Gastrocnemius medialis (tissue), 4 donors: ENCODE measurements around the gene RAB6B. TPM values are rescaled to one million over a fixed set of nuclear protein-coding genes. Genes with fewer than 3 reads are reported as not detected.

Experiments used
- ATAC-seq, 2 donors: fragments of 150-250 bp; one replicate each; pipeline ENCODE4 v1.9.1; 2016
- DNase-seq, 2 donors: peaks; one replicate each; pipeline ENCODE4 v3.0.0-alpha.2; 2019
- H3K27ac ChIP-seq, 4 donors: fragments of 200-600 bp; sonication (generic); 1 replicate in 1 of 4; 2 replicates in 3 of 4; pipeline ENCODE4 v1.5.1; 2016 to 2018; ENCODE audit warnings: mild to moderate bottlenecking in 2 of 4, moderate library complexity in 1 of 4
- H3K27me3 ChIP-seq, 3 donors: fragments of 200-600 bp; sonication (generic) in 2 of 3; 1 replicate in 1 of 3; 2 replicates in 2 of 3; pipeline versions ENCODE4 v1.5.1 to v1.6.0; 2016 to 2019; ENCODE audit warnings: mild to moderate bottlenecking in 1 of 3, moderate library complexity in 1 of 3
- H3K36me3 ChIP-seq, 2 donors: fragments of 200-600 bp; sonication (generic) in 1 of 2; one replicate each; pipeline ENCODE4 v1.5.1; 2017 to 2018
- H3K4me1 ChIP-seq, 2 donors: fragments of 200-600 bp; sonication (generic) in 1 of 2; one replicate each; pipeline ENCODE4 v1.5.1; 2016 to 2017; ENCODE audit warnings: mild to moderate bottlenecking in 2 of 2
- H3K4me3 ChIP-seq, 4 donors: fragments of 200-600 bp; sonication (generic) in 3 of 4; 1 replicate in 1 of 4; 2 replicates in 3 of 4; pipeline ENCODE4 v1.5.1; 2016 to 2019; ENCODE audit warnings: mild to moderate bottlenecking in 2 of 4
- H3K9me3 ChIP-seq, 3 donors: fragments of 200-600 bp; sonication (generic) in 2 of 3; 1 replicate in 1 of 3; 2 replicates in 2 of 3; pipeline ENCODE4 v1.5.1; 2016 to 2019
- POLR2A ChIP-seq, 2 donors: fragments of 450-650 bp; IDR thresholded peaks; one replicate each; pipeline ENCODE4 v1.6.1; 2017; ENCODE audit warnings: antibody characterized with exemption in 2 of 2, mild to moderate bottlenecking in 2 of 2, moderate library complexity in 2 of 2
- in situ Hi-C, 4 donors: fragments of 200-750 bp; cut with MboI; loops; one replicate each; pipeline versions ENCODE4 v1.15.0 to v1.8.0; 2017; ENCODE audit warnings: low sequenced_read_pairs in 4 of 4
- intact Hi-C: fragments of 100-400 bp; cut with DNase I; formaldehyde crosslinking; loops from one replicate; pipeline ENCODE4 v1.15.1; 2023; ENCODE audit warnings: low total_unique reads
- total RNA-seq, 4 donors: library from RNA; depleted of rRNA; stranded (reverse); fragments of >200 nt; gene quantifications; one replicate each; pipeline versions ENCODE4 v1.1.0 to v1.2.3, GENCODE V29; 2016
- TF ChIP-seq, protein P1 (sequence below), 5 experiments: fragments of 450-650 bp in 3 of 5; fragments of 200-600 bp in 2 of 5; sonication (generic) in 2 of 5; IDR thresholded peaks in 4 of 5; conservative IDR thresholded peaks in 1 of 5; 1 replicate in 4 of 5; 2 replicates in 1 of 5; pipeline ENCODE4 v1.5.1; 2016 to 2019; ENCODE audit warnings: antibody characterized with exemption in 5 of 5, mild to moderate bottlenecking in 3 of 5, moderate library complexity in 3 of 5

Gene RAB6B
- total RNA-seq, 4 donors from 2014 or later: 0.31 to 1.1 (median 0.72) TPM

DNA sequence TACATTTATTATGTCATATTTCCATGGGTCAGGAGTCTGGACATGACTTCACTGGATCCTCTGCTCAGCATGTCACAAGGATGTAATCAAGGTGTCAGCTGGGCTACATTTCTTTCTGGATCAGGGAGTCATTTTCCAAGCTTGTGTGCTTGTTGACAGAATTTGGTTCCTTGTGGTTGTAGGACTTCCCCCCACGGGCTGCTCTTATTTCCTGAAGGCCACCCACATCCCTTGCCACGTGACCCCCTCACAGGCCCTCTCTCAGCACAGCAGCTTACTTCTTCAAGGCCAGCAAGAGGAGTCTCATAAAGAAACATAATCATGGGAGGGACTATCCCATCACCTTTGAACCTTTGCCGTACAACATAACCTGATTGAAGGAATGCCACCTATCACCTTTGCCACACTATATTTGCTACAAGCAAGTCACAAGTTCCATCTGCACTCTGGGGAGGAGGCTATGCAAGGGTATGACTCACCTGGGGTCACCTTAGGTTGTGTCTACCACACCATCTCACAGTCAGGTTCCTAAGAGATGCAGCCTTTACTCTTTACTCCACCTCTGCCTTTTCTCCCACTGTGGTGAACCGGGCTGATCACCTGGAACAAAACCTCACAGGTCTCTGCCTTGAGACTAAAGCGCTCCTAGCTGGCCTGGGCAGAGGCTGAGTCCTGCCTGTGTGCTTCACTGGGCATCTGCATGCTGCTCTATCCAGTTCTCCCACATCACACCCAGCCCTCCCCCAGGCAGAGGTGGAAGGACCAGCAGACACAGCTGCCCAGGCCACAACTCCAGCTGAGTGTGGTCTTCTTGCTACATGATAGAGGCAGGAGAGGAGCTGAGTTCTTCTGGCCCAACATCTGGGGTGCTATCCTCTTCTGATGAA, 13.5 kb downstream of the RAB6B start:
- H3K27me3 ChIP-seq: no peaks in the 10 kb centered on the region
- no peaks in the 10 kb centered on the region for H3K36me3 ChIP-seq
- in situ Hi-C loops: no loop called here
- intact Hi-C loops: no loop called here
- no peak overlapping the region for H3K4me3 ChIP-seq
- ATAC-seq (no peak), DNase-seq (no peak)
- H3K4me1 ChIP-seq: no peaks in the 10 kb centered on the region
- no peak overlapping the region for H3K27ac ChIP-seq
- H3K9me3 ChIP-seq: no peaks in the 10 kb centered on the region
- TF ChIP-seq POLR2A (IDR thresholded peaks at IDR 0.05): no peak
- TF ChIP-seq, protein P1, sequence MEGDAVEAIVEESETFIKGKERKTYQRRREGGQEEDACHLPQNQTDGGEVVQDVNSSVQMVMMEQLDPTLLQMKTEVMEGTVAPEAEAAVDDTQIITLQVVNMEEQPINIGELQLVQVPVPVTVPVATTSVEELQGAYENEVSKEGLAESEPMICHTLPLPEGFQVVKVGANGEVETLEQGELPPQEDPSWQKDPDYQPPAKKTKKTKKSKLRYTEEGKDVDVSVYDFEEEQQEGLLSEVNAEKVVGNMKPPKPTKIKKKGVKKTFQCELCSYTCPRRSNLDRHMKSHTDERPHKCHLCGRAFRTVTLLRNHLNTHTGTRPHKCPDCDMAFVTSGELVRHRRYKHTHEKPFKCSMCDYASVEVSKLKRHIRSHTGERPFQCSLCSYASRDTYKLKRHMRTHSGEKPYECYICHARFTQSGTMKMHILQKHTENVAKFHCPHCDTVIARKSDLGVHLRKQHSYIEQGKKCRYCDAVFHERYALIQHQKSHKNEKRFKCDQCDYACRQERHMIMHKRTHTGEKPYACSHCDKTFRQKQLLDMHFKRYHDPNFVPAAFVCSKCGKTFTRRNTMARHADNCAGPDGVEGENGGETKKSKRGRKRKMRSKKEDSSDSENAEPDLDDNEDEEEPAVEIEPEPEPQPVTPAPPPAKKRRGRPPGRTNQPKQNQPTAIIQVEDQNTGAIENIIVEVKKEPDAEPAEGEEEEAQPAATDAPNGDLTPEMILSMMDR (IDR thresholded peaks at IDR 0.05 in 4 of 5, conservative IDR thresholded peaks at IDR 0.05 in 1 of 5): no peak

DNA sequence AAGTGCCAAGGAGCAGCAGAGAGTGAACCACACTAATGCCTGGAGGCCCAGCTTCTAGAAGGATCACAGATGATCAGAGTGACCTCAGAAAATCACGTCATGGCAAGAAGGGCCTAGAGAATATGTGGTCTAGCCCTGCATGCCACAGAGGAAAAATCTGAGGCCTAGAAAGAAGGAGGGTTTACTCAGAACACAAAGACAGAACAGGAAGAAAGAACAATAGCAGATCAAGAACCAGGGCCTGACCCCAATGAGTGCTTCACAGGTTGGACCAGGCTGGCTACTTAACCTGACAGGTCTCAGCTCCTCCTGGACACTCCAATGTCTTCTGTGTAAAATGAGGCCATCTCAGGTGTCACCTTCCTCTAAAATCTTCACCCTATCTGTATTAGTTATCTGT, 14.2 kb downstream of the RAB6B start:
- Histone ChIP-seq H3K36me3 (no peaks in the 10 kb centered on the region), H3K4me3 (no peak overlapping the region), H3K9me3 (no peaks in the 10 kb centered on the region), H3K4me1 (no peaks in the 10 kb centered on the region), H3K27ac (no peak overlapping the region), H3K27me3 (no peaks in the 10 kb centered on the region)
- TF ChIP-seq POLR2A (IDR thresholded peaks at IDR 0.05): no peak
- TF ChIP-seq, protein P1 (IDR thresholded peaks at IDR 0.05 in 4 of 5, conservative IDR thresholded peaks at IDR 0.05 in 1 of 5): no peak
- in situ Hi-C loops: no loop called here
- intact Hi-C loops: no loop called here
- DNase-seq: no peak
- no peak for ATAC-seq

DNA sequence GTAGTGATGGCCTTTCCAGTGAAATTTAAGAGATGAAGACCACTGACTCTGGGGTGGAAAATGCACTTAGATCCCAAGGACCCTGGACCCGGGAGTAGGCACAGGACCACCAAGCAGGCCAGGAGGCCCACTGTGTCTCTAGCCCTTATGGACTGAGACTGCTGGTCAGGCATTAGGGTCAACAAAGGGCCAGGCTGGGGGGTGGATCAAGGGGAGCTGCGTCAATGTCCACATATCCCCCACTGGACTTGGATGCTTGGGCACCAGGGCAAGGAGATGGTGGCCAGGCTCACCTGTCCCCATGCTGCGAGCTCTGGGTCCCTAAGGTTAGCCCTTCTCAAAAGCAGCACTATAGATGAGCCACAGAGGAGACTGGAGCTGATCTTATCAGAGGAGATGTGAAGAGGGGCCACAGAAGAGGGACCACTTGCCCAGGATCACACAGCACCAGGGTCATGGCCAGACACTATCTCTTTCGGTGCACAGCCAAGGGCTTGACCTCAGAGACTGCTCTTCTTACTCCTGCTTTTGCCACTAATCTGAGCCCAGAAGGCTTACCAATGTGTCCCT, 14.7 kb downstream of the RAB6B start:
- no peak for TF ChIP-seq POLR2A (IDR thresholded peaks at IDR 0.05)
- TF ChIP-seq, protein P1 (IDR thresholded peaks at IDR 0.05 in 4 of 5, conservative IDR thresholded peaks at IDR 0.05 in 1 of 5): no peak
- no peak overlapping the region for H3K4me3 ChIP-seq
- DNase-seq (no peak), ATAC-seq (no peak)
- H3K9me3 ChIP-seq: no peaks in the 10 kb centered on the region
- intact Hi-C loops: no loop called here
- no peak overlapping the region for H3K27ac ChIP-seq
- H3K36me3 ChIP-seq: no peaks in the 10 kb centered on the region
- H3K27me3 ChIP-seq: no peaks in the 10 kb centered on the region
- in situ Hi-C loops: no loop called here
- H3K4me1 ChIP-seq: no peaks in the 10 kb centered on the region

DNA sequence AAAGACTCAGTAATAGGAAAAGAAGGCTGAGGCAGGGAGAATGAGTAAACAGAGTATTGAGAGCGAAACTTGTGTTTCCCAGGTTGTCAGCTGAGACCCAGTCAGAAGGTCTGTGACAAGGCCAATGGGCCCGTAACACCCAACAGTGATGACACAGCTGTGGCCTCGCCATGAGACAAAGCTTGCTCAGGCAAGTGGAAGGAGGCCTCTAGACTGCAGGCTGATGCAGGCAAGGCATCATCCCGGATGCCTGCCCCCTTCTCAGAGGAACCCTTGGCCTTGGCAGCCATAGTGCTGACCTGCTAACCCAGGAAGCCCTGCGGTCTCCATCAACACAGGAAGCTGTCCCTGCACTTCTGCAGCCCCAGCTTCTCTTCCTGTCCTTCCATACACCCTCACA, 15.4 kb downstream of the RAB6B start:
- intact Hi-C loops: no loop called here
- H3K9me3 ChIP-seq: no peaks in the 10 kb centered on the region
- TF ChIP-seq POLR2A (IDR thresholded peaks at IDR 0.05): no peak
- TF ChIP-seq, protein P1 (IDR thresholded peaks at IDR 0.05 in 4 of 5, conservative IDR thresholded peaks at IDR 0.05 in 1 of 5): no peak
- no peak overlapping the region for H3K27ac ChIP-seq
- ATAC-seq (no peak), DNase-seq (no peak)
- H3K4me1 ChIP-seq: no peaks in the 10 kb centered on the region
- H3K27me3 ChIP-seq: no peaks in the 10 kb centered on the region
- no peak overlapping the region for H3K4me3 ChIP-seq
- in situ Hi-C loops: no loop called here
- H3K36me3 ChIP-seq: no peaks in the 10 kb centered on the region
